ENCODE data around the gene MAPK12. TPM values are rescaled to one million over a fixed set of nuclear protein-coding genes. Genes with fewer than 3 reads are reported as not detected.

The MAPK12 gene
- total and polyA plus RNA-seq, 2 of the 8 experiments (the other 6 are each of a cell fraction or from before 2014, with no cell fraction given), result 17.3 to 20.3 TPM

GRCh38 chr22:50305923-50306566 lies 44.6 kb upstream of the MAPK12 start:
- FAIRE-seq (no peak), DNase-seq (ENCODE audit: low read depth in 1 of 2, low spot score in 2 of 2) (no peak)
- H4K5ac ChIP-seq (ENCODE audit: insufficient read length, low read depth, low read length), result no peak overlapping the region
- H3K9me3 ChIP-seq (ENCODE audit: insufficient read depth in 2 of 2, low read depth in 1 of 2, low read length in 1 of 2), result no peaks in the 10 kb centered on the region; a peak in 1 of 4 replicates
- no peak overlapping the region for H3K23ac ChIP-seq (ENCODE audit: insufficient read length)
- no peaks in the 10 kb centered on the region for H3K36me3 ChIP-seq (ENCODE audit: control insufficient read depth in 2 of 4, insufficient read depth in 4 of 4, low read length in 3 of 4)
- H3K27ac ChIP-seq (ENCODE audit: low read depth, low read length), result no peak overlapping the region
- H3K4me3 ChIP-seq (ENCODE audit: extremely low read depth in 1 of 4, insufficient read depth in 2 of 4, low read depth in 3 of 4, low read length in 4 of 4), result peak overlapping the region; percentile 64 to 70 (median 66); a peak in 6 of 8 replicates
- H3K4ac ChIP-seq (replicated peaks; ENCODE audit: insufficient read length, low read depth, low read length), result peak overlapping the region; percentile 66
- H2AK5ac ChIP-seq (ENCODE audit: low read depth, low read length), result no peak overlapping the region
- no peak overlapping the region; the same call in 1 of the 2 replicates for H2BK5ac ChIP-seq (ENCODE audit: low read depth, low read length)
- H2BK12ac ChIP-seq (ENCODE audit: low read depth, low read length), result peak overlapping the region; percentile 84; the same call in 1 of the 2 replicates
- no peak overlapping the region for H3K14ac ChIP-seq (ENCODE audit: insufficient read length)
- no peak overlapping the region for H2BK120ac ChIP-seq (replicated peaks; ENCODE audit: low read depth, low read length)
- TF ChIP-seq EGR1 (IDR thresholded peaks at IDR 0.05; ENCODE audit: borderline replicate concordance, low read depth, low read length) (no peak), BCL11A (IDR thresholded peaks at IDR 0.05; ENCODE audit: low read depth in 2 of 2, low read length in 2 of 2) (no peak), EZH2 (IDR thresholded peaks at IDR 0.05; ENCODE audit: low read depth, low read length, severe bottlenecking) (no peak), GABPA (IDR thresholded peaks at IDR 0.05; ENCODE audit: borderline replicate concordance, insufficient read depth, low read length) (no peak), BACH1 (IDR thresholded peaks at IDR 0.05; ENCODE audit: low read length) (no peak), TAF1 (IDR thresholded peaks at IDR 0.05; ENCODE audit: low read depth, low read length) (no peak), SP1 (IDR thresholded peaks at IDR 0.05; ENCODE audit: low read depth, low read length) (no peak), POU5F1 (IDR thresholded peaks at IDR 0.05; ENCODE audit: low read depth, low read length) (no peak), CEBPB (IDR thresholded peaks at IDR 0.05; ENCODE audit: low read depth, low read length) (no peak), CHD1 (IDR thresholded peaks at IDR 0.05; ENCODE audit: low read depth, low read length) (no peak), POLR2AphosphoS5 (IDR thresholded peaks at IDR 0.05; ENCODE audit: low read depth, low read length) (no peak)
- TF ChIP-seq, protein P1, sequence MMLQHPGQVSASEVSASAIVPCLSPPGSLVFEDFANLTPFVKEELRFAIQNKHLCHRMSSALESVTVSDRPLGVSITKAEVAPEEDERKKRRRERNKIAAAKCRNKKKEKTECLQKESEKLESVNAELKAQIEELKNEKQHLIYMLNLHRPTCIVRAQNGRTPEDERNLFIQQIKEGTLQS (IDR thresholded peaks at IDR 0.05; ENCODE audit: insufficient read depth, low read depth, low read length), result no peak
- ChIA-PET POLR2A (ENCODE audit: partially characterized antibody) (interaction anchor here (1.6 to 2.2 kb wide), 2 partner anchors 12 to 20 kb away, joined by 5 to 16 read pairs; no protein-coding TSS in a partner anchor), CTCF (ENCODE audit: partially characterized antibody) (interaction anchor here (2.4 to 3.2 kb wide), 3 partner anchors 9 to 33 kb away, joined by 7 to 15 read pairs (median 12); no protein-coding TSS in a partner anchor)
- peak overlapping the region; percentile 53 for H4K8ac ChIP-seq (ENCODE audit: extremely low read depth, insufficient read depth, low read length)
- peak overlapping the region; percentile 44 for H4K91ac ChIP-seq (replicated peaks; ENCODE audit: insufficient read length, low read length)
- H3K56ac ChIP-seq (replicated peaks; ENCODE audit: insufficient read length, low read depth, low read length), result no peak overlapping the region
- no peak overlapping the region for H2AFZ ChIP-seq (ENCODE audit: low read length)
- H2BK15ac ChIP-seq (ENCODE audit: low read length), result no peak overlapping the region
- H4K20me1 ChIP-seq (replicated peaks in 1 of 2; ENCODE audit: control insufficient read depth in 1 of 2, insufficient read depth in 2 of 2, low read length in 2 of 2), result peaks cover 6 to 21% of the 10 kb centered on the region in 2 experiments
- H3K27me3 ChIP-seq (replicated peaks in 1 of 4; ENCODE audit: control insufficient read depth in 3 of 4, extremely low read depth in 1 of 4, insufficient read depth in 3 of 4, low read length in 3 of 4), result no peaks in the 10 kb centered on the region; a peak in 2 of 7 replicates
- H3K79me2 ChIP-seq (ENCODE audit: control insufficient read depth in 1 of 2, insufficient read depth in 2 of 2, low read length in 2 of 2), result peaks cover 0 to 8% of the 10 kb centered on the region in 2 experiments; a peak in 2 of 4 replicates
- peaks cover 3 to 36% (median 21%) of the 10 kb centered on the region in 4 experiments for H3K4me1 ChIP-seq (replicated peaks in 1 of 4; ENCODE audit: control insufficient read depth in 3 of 4, insufficient read depth in 4 of 4, low read length in 3 of 4)
- H3K4me2 ChIP-seq (ENCODE audit: insufficient read depth in 1 of 2, low read depth in 2 of 2, low read length in 2 of 2), result peak overlapping the region; percentile 53 to 80
- 0 out of 2 replicates have a peak overlapping the region, but pooled peaks have one; percentile 72 for H2BK20ac ChIP-seq (ENCODE audit: low read length)
- peaks cover 4% of the 10 kb centered on the region for H3K79me1 ChIP-seq (ENCODE audit: low read depth, low read length)
- H3K23me2 ChIP-seq (ENCODE audit: low read depth, low read length), result peaks cover 2% of the 10 kb centered on the region; the same call in 1 of the 2 replicates
- H3K9ac ChIP-seq (replicated peaks in 1 of 4; ENCODE audit: extremely low read depth in 1 of 4, low read depth in 3 of 4, low read length in 3 of 4), result no peak overlapping the region
- H3K18ac ChIP-seq (ENCODE audit: extremely low read depth, low read length), result peak overlapping the region; percentile 71
- WGBS, 2 experiments (ENCODE audit: extremely low coverage in 1 of 2, insufficient coverage in 1 of 2, insufficient read length in 1 of 2, insufficient replicate concordance in 2 of 2, low coverage in 1 of 2, low lambda C conversion rate in 2 of 2, missing lambda C conversion rate in 1 of 2), result 43% methylated on average over 16 of the region's 21 CpGs; no CpG with 5 or more reads in 1 of the 2 experiments

All from H1 (cell line).